T-helper 1 cell treated with Interleukin-12 subunit alpha and Interleukin-12 subunit beta and Interleukin-4 antibody, amounts not matched to agents 30 ng/mL and 1 ng/mL, for 36 hours (primary cell): ENCODE measurements around the gene FAM20A. TPM values are rescaled to one million over a fixed set of nuclear protein-coding genes. Genes with fewer than 3 reads are reported as not detected.

Experiments
- intact Hi-C: fragments of 100-400 bp; cut with micrococcal nuclease; formaldehyde crosslinking; loops from one replicate; pipeline ENCODE4 v1.15.1; 2024
- total RNA-seq: library from RNA; stranded (reverse); gene quantifications from 2 replicates; pipeline ENCODE4 v1.2.3, GENCODE V29; 2022

FAM20A gene
- total RNA-seq, 1 donor from 2014 or later: not detected

DNA sequence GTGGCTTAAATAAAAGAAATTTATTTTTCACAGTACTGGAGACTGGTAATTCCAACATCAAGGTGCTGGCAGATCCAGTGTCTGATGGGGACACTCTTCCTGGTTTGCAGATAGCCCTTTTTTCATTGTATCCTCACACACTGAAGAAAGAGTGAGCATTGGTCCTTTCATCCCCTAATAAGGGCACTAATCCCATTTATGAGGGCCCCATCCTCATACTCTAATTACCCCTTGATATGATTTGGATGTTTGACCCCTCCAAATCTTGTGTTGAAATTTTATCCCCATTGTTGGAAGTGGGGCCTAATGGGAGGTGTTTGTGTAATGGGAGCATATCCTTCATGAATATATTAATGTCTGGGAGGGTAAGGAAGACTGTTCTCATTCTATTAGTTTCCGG lies 9.4 kb upstream of the FAM20A start:
- intact Hi-C loops: no loop called here

DNA sequence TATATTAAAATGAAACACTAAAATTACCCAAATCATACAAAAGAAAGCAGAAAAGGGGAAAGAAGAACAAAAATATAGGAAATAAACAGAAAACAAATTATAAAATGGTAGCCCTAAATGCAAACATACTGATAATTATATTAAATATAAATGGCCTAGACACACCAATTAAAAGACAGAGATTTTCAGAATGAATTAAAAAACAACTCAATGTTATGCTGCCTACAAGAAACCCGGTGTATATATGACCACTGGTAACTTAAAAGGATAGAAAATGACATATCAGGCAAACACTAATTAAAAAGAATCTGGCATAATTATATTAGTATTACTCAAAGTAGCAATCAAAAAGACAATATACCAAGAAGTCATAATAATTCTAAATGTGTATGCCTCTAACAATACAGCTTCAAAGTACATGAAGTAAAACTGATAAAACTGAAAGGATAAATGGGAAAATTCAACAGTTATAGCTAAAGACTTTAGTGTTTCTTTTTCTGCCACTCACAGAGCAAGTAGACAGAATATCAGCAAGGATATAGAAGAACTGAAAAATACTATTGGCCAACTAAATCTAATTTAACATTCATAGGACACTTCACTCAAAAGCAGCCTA lies 7.5 kb upstream of the FAM20A start:
- intact Hi-C loops: no loop called here

- intact Hi-C loops: no loop called here
Observed at GRCh38 chr17:68606451-68607307, 5.5 kb upstream of the FAM20A start.

GRCh38 chr17:68605914-68606313 lies 4.7 kb upstream of the FAM20A start:
- intact Hi-C loops: no loop called here

GRCh38 chr17:68603656-68604055 lies 2.5 kb upstream of the FAM20A start:
- intact Hi-C loops: no loop called here

- intact Hi-C loops: no loop called here
Observed at GRCh38 chr17:68603027-68603426, 1.9 kb upstream of the FAM20A start.

- intact Hi-C loops: no loop called here
Observed at GRCh38 chr17:68602289-68602688, 1.1 kb upstream of the FAM20A start.

DNA sequence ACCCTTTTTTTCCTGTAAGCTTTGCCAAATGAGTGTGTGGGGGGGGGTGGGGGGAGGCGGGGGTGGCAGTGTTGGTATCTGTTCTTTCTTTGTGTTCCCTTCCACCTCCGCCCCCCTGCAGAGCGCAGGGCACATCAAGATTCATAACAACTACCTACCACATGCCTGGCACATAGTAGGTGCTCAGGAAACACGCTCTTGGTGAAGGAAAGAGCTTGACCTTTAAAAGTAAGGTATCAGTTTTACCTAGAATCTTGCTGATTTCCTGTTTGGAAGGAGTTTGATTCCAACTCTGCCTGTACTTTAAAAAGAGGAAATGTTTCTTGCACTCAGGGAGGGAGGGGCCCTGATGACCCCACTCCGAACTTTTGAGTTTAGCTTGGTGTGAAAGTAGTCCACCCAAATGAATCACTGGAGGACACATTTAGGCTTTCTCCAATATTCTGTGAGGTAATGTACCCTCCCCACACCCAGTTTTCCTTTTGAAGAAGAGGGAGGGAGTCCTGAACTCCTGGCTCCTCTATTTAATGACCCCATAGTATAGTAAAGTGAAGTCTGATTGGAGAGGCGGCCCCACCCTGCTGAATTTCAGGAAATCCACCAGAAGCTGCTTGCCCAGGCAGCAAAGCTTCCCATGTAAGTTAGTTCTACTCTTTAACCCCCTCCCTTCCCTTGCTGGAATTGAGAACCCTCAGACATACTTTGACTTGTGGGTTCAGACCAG lies 560 bp upstream of the FAM20A start:
- intact Hi-C loops: no loop called here

GRCh38 chr17:68600067-68600930 lies 868 bp downstream of the FAM20A start:
- intact Hi-C loops: no loop called here

DNA sequence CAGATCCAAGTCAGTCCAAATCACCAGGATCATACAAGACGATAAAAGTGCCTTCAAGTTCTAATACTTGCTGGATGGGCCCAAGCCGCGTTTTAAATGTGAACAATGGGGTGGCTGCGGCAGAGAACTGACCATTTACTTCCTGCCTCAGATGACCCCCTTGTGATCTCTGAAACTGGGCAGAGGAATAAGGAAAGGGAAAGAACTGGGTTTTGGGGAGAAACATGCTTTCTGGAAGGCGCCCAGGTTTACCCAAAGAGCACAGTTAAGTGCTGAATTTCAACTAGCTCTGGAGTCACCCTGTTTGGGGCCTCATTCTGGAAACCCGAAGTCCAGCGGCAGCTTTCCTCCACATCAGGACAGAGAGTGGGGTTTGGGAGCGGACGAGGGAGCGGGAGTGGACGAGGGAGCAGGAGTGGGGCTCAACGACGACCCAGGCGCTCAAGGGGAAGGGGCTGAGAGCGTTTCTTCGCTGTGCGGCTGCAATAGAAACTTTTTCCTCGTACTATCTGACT lies 1.6 kb downstream of the FAM20A start:
- intact Hi-C loops: no loop called here

DNA sequence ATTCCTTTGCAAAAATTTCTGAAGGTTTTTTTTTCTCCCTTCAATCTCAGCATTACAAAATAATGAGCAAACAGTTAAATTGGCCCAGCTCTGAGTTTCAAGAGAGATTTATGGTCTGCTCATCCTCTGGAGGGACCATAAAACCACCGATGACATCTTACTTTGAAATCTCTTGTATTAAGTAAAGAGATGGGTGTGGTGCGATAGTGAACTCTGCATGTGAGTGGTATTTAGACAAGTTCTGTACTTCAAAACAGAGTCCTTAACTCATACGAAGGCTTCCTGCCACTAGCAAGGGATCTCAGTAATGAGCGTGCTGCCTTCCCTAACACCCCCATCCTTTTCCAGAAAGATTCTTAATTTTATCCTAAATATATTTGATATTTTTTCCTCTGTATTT lies 2.1 kb downstream of the FAM20A start:
- intact Hi-C loops: no loop called here

DNA sequence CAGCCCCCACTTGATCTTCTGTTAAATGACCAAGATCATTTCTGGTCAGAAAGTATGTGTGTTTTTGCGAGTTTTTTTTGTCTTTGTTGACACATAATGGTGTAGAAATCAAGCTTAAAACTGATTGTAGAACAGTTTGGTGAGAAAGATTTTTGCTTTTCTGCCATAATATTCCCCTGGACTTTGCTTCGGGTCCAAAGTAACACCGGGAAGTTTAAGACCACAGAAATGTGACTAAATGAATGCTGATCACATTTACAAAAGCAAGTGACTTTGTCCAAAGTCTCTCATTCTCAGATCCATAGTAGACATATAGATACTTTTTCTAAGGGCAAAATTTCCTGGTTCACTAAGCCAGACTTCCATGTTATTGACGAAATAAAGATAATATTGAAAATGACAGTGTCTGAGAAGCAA lies 2.6 kb downstream of the FAM20A start:
- intact Hi-C loops: no loop called here

- intact Hi-C loops: no loop called here
Observed at GRCh38 chr17:68598074-68598473, 3.1 kb downstream of the FAM20A start.

- intact Hi-C loops: no loop called here
Observed at GRCh38 chr17:68596411-68596945, 4.7 kb downstream of the FAM20A start.

- intact Hi-C loops: no loop called here
Observed at GRCh38 chr17:68595986-68596385, 5.2 kb downstream of the FAM20A start.

DNA sequence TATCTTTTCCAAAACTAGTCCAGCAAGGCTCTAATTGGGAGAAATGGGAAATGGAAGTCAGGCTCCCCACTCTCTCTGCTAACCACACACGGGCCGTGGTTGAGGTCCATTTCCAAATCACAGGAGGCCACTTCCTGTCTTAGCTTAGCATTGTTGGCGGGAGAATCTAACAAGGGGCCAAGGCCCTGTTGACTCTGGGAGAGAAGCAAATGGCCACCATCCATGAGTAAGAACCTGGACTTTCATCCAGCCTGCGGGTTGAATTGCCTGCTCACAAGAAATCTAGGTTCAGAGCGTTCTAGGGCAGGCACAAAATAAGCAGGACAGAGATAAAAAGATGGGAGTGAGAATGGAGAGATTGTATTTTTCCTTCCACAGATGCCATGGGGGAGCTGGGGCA lies 5.7 kb downstream of the FAM20A start:
- intact Hi-C loops: no loop called here

GRCh38 chr17:68594552-68594951 lies 6.6 kb downstream of the FAM20A start:
- intact Hi-C loops: no loop called here

DNA sequence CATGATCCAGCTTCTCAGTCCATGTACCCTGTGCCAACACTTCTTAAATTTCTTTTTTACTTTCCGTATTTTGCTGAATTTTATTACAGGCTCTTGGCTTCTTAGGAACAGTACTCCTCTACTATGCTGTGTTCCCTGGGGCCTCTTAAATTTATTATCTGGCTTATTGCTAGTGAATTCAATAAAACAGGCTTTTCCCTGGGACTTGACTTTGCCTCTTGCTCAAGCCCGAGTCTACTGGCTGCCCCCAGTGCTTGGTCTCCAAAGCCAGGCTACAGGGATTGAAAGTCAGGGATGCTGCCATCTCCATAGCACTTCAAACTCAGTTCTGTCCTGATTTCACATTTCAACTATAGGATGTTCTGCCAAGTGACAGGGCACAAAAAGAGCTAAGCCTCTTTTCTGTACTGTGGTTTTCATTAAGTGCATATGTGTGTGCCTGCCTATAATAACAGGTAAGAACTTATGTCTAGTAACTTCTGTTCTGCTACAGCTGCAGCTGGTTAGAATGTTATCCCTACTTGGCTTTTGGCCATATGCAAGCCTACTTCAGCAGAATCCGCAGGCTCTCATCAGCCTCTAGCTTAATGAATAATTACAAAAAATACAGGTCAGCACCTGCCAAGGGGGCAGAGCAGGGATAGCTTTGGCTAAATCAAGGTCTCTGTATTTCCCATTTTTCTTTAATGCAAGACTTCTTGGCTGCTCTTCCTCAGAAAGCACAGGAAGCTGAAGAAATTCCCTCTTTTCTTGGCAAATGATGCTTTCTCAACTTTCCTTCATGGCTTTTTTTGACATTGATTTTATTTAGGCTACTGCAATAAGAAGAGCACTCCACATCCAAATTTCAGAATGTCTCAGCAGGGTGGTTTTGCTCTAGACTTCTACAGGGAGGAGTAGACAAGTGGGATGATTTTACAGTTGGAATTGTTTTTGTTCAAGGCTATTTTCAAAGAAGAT lies 8.2 kb downstream of the FAM20A start:
- intact Hi-C loops: no loop called here

- intact Hi-C loops: no loop called here
Observed at GRCh38 chr17:68592009-68592408, 9.2 kb downstream of the FAM20A start.

- intact Hi-C loops: no loop called here
Observed at GRCh38 chr17:68591583-68591982, 9.6 kb downstream of the FAM20A start.
